GM23338 (cell line): ENCODE data around the gene WNT9A.

Experiments
- EZH2 ChIP-seq: fragments of 200-600 bp; sonication (generic); IDR thresholded peaks from one replicate; pipeline ENCODE4 v1.8.0; 2017; ENCODE audit warnings: antibody characterized with exemption, mild to moderate bottlenecking, low read depth; ENCODE audit not compliant: unreplicated experiment
- EZH2phosphoT487 ChIP-seq: fragments of 200-600 bp; sonication (generic); IDR thresholded peaks from one replicate; pipeline ENCODE4 v1.8.1; 2018; ENCODE audit warnings: antibody characterized with exemption; ENCODE audit not compliant: unreplicated experiment
- POLR2AphosphoS5 ChIP-seq: IDR thresholded peaks from 2 replicates; pipeline ENCODE4 v1.6.1; 2016; ENCODE audit warnings: antibody characterized with exemption, low read depth
- TF ChIP-seq, protein P1 (sequence below), 2 experiments: fragments of 200-600 bp in 1 of 2; sonication (generic) in 1 of 2; conservative IDR thresholded peaks; 2 replicates each; pipeline versions ENCODE4 v1.5.1 to v1.6.1; 2016 to 2017; ENCODE audit warnings: antibody characterized with exemption in 2 of 2, low read depth in 2 of 2, mild to moderate bottlenecking in 2 of 2, moderate library complexity in 1 of 2

DNA sequence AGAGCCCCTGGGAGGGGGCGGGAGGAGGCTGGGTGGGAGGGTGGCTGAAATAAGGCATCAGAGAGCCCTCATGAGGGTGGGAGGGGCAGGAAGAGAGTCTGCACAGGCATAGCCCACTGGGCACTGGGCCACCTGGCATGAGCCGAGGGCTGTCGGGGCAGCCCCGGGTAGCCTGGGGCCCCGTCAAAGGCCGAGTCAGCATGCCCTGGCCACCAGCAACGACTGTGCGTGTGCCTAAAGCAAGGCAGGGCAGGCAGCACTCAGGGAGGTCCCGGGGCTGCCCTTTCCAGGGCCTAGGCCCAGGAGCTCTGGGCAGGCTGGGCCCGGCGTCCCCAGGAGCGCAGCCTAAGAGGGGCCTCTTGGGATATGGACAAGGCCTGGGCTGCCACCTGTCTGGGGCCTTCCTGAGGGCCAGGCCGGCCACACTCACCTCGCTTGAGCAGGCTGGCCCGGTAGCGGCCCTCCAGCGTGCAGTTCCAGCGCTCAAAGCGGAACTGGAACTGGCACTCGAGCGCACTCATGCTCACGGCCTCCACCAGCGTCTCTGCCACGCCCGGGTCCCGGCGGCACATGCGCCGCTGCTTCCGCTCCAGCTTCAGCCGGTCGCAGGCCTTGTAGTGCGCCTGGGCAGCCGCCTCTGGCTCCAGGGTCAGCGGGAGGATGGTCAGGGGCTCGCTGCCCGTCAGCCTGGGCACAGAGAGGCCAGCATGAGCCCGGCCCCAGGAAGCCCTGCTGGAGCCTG, 22.7 kb downstream of the WNT9A start:
- TF ChIP-seq, protein P1, sequence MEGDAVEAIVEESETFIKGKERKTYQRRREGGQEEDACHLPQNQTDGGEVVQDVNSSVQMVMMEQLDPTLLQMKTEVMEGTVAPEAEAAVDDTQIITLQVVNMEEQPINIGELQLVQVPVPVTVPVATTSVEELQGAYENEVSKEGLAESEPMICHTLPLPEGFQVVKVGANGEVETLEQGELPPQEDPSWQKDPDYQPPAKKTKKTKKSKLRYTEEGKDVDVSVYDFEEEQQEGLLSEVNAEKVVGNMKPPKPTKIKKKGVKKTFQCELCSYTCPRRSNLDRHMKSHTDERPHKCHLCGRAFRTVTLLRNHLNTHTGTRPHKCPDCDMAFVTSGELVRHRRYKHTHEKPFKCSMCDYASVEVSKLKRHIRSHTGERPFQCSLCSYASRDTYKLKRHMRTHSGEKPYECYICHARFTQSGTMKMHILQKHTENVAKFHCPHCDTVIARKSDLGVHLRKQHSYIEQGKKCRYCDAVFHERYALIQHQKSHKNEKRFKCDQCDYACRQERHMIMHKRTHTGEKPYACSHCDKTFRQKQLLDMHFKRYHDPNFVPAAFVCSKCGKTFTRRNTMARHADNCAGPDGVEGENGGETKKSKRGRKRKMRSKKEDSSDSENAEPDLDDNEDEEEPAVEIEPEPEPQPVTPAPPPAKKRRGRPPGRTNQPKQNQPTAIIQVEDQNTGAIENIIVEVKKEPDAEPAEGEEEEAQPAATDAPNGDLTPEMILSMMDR (conservative IDR thresholded peaks at IDR 0.05; ENCODE audit: low read depth in 2 of 2), result no peak
- no peak for TF ChIP-seq EZH2phosphoT487
- no peak for TF ChIP-seq EZH2
- TF ChIP-seq POLR2AphosphoS5, result no peak
